HG02970 (cell line): Measurements from ENCODE around the gene ALG12.
A peak's percentile ranks its signal among the peaks of the same experiment; 100 is the strongest.

Source experiments
- ATAC-seq: cut with Tn5 transposase; IDR thresholded peaks from one replicate; pipeline ENCODE4 v1.9.1; 2021; ENCODE audit warnings: mild to moderate bottlenecking, moderate library complexity, moderate number of reproducible peaks; ENCODE audit not compliant: unreplicated experiment, low FRiP score

The ALG12 gene

GRCh38 chr22:49933236-49934159 lies 15.3 kb upstream of the ALG12 start:
- ATAC-seq, result no peak

GRCh38 chr22:49930596-49931412 lies 12.6 kb upstream of the ALG12 start:
- peak; percentile 37 for ATAC-seq

GRCh38 chr22:49929994-49930575 lies 11.8 kb upstream of the ALG12 start:
- ATAC-seq, result no peak

- no peak for ATAC-seq
Measured at GRCh38 chr22:49929211-49929979, 11.2 kb upstream of the ALG12 start.

- no peak for ATAC-seq
Measured at GRCh38 chr22:49928555-49929210, 10.4 kb upstream of the ALG12 start.

- ATAC-seq, result no peak
Measured at GRCh38 chr22:49928185-49928495, 9.9 kb upstream of the ALG12 start.

GRCh38 chr22:49927483-49928184 lies 9.4 kb upstream of the ALG12 start:
- ATAC-seq, result no peak

GRCh38 chr22:49926916-49927315 lies 8.7 kb upstream of the ALG12 start:
- ATAC-seq, result no peak

GRCh38 chr22:49925525-49926128 lies 7.4 kb upstream of the ALG12 start:
- ATAC-seq, result no peak

- no peak for ATAC-seq
Measured at GRCh38 chr22:49924113-49924833, 6.0 kb upstream of the ALG12 start.

GRCh38 chr22:49923445-49923844 lies 5.2 kb upstream of the ALG12 start:
- ATAC-seq, result no peak

GRCh38 chr22:49922926-49923325 lies 4.7 kb upstream of the ALG12 start:
- ATAC-seq, result no peak

- ATAC-seq, result no peak
Measured at GRCh38 chr22:49922484-49922883, 4.2 kb upstream of the ALG12 start.

- ATAC-seq, result no peak
Measured at GRCh38 chr22:49921508-49922278, 3.5 kb upstream of the ALG12 start.

- ATAC-seq, result no peak
Measured at GRCh38 chr22:49920859-49921258, 2.6 kb upstream of the ALG12 start.

- ATAC-seq, result no peak
Measured at GRCh38 chr22:49918911-49919881, 958 bp upstream of the ALG12 start.
